ENCODE data around the gene NFIB.

NFIB gene

DNA sequence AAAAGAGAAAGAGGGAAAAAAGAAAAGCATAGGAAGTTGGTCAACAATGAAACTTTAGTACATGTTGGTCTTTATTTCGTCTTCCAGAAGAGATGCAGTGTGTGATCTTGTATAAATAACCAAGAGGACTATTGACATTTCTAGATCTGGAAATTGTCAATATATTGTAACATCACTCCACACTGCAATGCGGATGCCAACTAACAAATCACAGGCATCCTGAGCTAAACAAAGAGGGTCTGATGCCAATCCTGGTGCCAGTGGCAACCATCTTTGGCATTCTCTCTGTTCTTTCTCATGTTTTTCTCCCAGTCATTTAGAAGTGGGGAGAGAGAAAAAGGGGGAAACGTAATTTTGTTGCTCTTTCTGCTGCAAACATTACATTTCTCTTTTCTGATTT, 9.7 kb downstream of the NFIB start:
- DNase-seq (ENCODE audit: low read depth), result no peak

DNA sequence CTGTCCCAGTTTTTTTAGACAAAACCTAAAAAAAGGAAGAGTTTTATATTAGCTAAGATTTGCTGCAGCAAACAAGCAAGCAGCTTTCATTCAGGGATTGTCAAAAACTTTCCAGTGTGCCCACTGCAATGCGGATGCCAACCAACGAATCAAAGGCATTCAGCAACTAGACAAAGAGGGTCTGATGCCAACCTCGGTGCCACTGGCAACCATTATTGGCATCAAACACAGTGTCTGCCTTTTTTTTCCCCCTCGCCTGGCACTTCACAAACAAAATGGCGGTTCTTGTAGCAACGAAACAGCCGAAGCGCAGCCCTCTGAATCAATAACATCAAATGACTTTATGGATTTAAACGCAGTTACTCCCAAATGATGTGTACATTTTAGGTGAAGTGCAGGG, 10.4 kb downstream of the NFIB start:
- DNase-seq (ENCODE audit: low read depth), result no peak

DNA sequence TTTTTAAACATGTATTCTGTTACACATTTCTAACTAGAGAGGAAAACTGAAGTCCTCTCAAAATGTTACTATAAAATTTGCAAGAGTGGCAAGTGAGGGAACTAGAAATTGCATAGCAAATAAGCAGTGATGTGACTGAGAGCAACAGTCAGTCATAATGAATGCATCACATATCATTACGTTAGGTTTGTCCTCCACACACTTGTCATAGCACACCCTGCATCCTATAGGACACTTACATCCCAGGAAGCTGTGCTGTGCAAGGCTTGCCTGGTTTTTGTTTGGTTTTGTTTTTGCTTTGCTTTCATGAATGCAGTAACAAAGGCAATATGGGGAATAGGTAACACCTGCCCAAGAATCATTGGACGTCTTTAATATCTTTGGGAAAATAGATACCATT, 10.8 kb downstream of the NFIB start:
- DNase-seq (ENCODE audit: low read depth), result no peak

DNA sequence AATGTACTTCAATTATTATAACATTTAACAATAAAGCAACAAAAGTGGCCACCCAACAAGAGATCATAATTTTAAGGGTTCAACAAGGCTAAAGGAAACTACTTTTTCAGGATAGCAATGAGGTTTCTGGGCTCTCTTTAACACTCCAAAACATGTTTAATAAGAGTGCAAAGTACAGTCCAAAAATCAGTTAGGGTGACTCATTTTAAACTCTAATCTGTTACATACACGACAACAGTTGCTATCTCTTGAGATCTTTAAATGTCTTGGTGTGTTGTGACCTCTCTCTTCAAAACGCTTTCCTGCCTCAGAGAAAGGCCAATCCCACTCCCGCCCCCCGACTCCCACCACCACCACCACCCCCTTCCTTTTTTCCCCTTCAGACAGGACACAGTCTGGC, 11.5 kb downstream of the NFIB start:
- no peak for DNase-seq (ENCODE audit: low read depth)

DNA sequence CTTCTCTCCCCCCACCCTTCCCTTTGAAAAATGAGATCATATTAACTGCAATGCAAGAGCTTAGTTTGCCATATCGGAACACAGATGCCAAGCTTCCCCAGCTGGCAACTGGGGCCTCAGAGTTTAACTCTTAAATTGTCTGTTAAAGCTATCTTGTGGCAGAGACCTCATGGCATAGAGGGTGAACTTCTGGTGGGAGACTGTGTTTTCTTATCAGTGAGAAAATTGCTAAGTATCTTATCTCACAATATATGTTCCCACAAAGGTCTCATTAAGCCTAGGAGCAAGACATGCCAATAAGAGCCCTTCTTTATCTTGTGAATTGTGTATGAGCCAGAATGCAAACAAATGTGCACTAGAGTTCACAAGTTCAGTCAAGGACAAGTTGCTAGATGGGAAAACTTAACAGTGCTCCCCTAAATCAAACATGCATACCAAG, 12.3 kb downstream of the NFIB start:
- no peak for DNase-seq (ENCODE audit: low read depth)

DNA sequence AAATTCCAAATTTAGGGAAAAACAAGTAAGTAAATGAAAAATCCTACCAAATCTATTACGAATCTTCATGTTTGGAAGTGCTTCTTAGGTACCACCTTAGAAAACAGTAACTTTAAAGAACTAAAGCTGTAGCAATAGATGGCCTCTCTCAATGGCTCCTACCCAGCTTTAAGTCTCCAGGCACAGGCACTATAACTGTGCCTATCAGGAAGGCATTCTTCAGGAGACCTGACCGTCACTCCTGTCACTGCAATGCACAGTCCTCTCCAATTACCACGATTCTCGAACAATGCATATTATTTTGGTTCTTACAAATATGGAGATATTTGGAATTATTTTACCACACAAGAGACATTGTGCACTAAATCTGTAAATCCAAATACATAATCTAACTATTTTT, 12.9 kb downstream of the NFIB start:
- no peak for DNase-seq (ENCODE audit: low read depth)

DNA sequence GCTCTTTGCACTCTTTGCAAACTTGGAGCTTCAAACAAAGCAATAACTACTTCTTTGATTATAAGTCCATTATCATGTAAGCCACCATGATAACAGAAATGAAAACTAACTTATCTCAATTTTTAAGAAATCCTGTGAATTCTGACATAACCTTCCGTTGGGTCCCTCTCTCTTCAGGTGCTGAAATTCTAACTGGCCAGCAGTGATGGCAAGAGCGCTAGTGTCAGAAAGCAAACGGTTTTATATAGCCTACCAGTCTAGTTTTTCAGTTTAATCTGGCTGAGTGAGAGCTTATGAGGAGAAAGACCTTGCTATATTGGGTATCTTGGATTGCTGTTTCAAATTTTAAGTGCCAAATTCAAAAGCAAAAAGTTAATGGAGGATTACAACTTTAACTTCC, 13.4 kb downstream of the NFIB start:
- no peak for DNase-seq (ENCODE audit: low read depth)

DNA sequence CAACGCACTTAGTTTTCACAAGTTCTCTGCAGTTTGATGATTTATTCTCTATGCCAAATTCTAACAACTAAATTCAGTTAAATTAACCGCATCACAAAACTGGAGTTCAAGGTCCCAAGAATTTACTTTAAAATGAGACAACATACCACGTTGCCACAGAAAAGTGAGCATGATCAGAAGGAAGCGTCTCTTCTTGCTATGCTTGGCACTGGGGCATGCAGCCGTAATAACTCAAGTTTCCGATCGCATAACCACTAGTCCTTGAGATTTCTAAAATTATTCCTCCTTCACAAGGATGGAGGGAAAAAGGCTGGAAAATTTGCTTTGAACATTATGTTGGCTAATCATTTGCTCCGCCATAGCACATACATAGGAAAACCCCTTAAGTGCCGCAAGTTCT, 13.9 kb downstream of the NFIB start:
- DNase-seq (ENCODE audit: low read depth), result no peak

DNA sequence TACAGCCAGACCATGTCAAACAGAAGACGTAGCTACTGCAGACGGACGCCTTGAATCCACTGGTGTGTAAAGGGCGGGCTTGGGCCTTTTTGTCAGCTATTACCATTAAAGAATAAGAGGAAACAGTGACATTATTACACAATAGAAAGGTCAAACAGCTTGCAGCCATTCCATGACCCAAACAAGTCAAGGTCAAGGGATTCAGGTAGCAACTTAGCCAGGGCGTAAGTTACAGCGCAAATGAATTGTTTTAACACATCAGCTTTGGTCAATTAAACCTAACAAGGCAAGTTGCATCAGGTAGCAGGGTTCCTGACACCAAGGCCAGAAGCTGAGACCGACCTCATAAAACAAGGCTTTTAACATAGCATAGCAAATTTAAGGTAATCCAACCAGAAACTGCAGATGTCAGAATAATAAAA, 15.3 kb downstream of the NFIB start:
- no peak for DNase-seq (ENCODE audit: low read depth)

DNA sequence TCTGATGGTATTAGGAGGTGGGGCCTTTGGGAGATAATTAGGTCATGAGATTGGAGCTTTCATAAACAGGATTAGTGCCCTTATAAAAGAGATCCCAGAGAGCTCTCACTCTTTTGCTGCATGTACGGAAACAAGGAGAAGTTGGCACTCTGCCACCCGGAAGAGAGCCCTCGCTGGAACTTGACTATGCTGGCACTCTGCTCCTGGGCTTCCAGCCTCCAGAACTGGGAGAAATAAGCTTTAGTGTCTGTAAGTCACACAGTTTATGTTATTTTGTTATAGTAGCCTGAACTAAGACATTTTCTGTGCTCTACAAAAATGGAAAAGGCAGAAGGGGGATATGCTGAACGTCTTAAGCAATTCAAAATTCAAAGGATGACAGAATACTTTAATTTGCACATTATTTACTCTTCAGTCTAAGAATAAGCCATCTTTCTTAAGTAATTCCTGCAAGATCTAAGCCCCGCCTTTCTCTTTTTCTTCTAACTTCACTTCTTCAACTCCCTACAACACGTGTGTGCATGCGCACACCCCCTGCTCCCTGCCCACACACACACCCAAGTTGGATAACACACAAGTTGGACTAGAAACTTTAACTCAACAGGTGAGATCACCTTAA, 17.3 kb downstream of the NFIB start:
- DNase-seq (ENCODE audit: low read depth), result no peak

DNA sequence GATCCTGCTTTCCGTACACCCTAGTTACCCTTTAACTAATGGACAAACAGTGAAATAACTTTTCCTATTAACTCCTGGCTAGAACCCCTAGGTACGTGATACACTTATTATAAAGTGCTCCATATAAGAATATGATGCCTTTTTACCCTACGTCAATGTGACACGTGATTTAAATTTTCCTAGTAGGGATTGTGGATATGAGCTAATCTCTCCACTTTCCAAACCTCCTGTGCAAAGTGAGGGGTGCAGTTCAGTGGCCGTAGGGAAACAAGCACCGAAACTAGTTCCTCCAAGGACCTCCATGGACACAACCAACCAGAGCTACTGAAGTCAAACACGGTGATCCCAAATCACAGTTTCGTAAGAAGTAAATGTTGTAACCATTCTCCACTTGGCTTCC, 19.3 kb downstream of the NFIB start:
- DNase-seq (ENCODE audit: low read depth), result no peak

DNA sequence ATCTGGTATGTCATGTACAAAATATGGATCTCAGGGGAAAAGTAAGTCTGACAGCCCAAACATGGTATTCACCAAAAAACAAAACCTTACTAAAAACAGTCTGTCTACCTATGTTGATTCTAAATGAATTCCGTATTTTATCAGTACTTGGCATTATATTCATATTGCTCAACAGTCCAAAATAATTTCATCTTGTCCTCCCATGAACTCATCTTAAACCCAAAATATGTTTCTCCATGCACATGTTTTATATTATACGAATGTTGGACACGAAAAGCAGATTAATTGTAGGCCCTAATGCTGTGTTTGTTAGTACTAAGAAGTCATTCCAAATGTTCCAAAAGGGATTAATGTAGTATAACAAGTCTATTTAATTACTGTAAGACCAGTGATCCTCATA, 20.1 kb downstream of the NFIB start:
- DNase-seq (ENCODE audit: low read depth), result no peak

DNA sequence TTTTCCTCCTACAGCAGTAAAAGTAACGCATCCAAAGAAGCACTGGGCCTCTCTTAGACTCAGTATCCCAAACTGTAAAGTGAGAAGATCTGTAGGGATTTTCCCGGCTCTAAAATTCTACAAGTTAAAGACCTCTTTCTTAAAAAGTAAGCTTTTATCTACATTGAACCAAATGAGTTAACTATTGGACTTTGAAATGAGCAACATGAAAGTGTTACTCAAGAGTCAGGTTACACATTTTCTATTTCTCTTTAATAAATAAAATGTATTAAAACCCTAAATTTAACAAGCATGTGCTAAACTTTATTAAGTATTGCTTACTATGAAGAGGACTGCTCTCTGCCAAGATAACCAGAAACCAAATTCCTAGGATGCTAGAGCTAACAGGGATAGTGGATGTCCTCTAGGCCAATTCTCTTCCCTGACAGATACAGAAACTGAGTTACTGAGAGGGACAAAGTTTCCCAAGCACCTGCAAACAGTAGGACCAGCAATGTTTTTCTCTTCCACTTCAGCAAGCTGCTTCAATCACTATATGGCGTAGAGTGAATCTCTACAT, 21.7 kb downstream of the NFIB start:
- no peak for DNase-seq (ENCODE audit: low read depth)

DNA sequence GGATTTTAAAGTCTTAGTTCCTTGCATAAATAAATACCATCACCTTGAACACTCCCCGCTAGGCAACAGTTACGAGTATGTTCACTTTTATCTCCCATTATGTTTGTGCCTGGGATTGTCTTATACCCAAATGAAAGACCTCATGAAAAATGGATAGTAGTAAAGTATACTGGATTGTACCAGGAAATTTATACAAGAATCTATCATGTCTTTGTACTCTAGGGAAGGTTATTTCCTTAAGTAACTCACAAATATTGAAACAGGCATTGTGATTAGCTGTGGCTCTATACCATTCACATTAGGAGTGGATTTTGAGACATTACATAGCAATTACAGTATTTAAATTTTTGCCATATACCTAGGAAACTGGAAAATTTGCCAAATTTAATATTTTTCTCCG, 24.0 kb downstream of the NFIB start:
- no peak for DNase-seq (ENCODE audit: low read depth)

DNA sequence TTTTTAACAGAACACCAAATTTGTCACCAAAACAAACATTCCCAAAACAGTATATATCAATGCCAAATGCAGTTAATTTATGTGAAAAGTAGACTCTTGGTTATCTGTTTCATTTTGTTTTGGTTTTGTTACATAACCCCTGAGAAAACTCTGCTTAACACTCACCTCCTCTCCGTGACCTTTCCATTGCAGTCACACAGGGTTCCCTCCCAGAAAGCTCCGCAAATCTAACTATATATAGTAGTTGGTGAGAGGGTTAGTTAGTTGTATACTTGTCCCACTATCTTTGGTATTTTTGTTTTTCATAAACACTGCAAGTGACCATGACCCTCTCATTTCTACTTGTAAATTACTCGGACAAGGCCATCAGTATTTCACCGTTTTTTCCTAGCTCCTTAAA, 25.5 kb downstream of the NFIB start:
- no peak for DNase-seq (ENCODE audit: low read depth)

DNA sequence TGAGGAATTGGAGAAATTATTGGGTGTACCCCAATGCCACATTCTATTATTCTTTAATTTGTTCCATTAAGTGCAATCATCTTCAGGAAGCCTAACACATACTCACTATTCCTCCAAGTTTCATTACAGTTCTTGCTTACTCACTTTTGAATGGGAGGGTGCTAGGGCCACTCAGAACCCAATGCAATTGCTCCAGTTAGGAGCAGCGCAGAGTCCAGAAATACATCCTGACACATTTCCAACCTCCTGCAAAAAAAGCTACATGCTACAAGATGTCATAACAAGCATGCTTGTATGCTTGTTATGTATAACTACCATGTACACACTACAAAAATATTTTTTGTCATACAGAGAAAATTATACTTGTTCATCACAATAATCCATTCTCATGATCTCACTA, 27.8 kb downstream of the NFIB start:
- no peak for DNase-seq (ENCODE audit: low read depth)

DNA sequence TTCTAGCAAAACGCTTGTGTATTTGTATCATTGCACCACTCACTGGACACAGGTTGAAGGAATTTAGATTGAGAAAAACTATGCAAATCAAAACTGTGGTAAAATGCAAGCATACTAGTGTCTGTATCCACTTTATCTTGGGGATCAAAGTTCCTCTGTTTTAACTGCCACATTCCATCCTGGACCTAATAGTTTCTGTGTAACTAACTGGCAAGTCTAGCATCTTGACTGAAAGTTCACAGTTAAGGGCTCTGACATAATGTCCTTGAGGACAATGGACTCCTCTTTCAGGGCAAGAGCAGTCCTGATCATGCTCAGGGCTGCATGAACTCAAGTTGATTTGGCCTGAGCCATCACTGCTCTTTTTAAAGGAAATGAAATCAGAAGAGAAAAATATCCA, 30.7 kb downstream of the NFIB start:
- no peak for DNase-seq (ENCODE audit: low read depth)

DNA sequence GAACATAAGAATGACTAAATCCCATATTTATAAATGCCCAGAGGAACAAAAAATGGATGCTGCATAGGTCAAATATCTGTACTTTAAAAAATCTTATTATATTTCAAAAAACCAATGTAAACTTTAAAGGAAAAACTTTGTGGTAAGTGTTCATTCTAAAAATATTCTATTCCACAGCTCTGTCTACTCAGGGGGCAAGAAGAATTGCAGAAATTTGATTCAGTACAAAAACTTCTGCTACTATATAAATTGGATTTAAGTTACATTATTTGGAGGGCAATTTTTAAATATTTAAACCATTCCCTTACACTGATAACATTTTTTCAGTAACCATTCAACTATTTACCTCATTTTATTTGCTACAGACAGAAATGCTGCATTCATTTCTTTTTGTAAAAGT, 32.1 kb downstream of the NFIB start:
- no peak for DNase-seq (ENCODE audit: low read depth)

DNA sequence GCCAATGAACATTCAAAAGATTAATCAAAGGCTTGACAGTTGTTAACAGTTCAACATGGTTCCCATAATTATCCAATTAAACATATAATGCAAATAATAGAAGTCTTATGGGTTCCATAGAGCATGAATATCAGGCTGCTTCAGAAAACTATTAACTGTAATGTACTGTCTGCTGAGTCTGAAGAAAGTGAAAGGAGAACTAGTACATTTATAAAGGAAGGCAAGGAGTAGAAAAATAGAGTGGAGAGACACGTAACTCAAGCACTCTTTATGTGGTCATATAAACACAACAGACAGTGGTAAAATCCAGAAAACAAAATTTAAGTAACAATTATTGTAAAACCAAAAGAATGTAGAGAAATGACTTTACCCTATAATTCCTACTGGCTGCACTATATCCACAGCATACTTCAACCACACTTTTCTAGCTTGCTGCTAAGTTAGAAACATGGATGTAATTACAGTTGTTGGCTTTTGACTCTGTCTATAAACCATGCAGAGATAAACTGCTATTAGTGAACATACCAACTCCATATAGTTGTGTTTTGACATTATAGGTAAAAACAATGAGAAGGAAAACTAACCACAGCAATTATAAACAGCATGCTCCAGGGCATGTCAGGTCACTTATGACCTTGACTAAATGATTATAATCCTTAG, 32.7 kb downstream of the NFIB start:
- no peak for DNase-seq (ENCODE audit: low read depth)

DNA sequence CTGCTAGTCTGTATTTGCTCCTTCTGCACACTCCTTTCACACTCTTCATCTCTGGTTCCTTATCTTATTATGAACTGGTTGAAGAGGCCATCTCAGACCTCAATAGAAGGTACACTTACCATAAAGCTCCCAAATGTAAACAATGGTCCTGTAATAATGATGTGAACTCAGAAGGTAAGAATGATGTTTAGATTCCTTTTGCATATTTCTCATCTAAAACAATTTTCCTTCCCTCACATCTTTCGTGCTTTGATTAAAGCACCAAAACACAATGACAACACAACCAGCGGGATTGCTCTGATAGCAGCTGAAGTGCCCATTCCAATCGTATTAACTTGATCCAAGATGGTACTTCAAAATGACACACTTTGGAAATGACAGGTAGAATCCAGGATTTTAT, 34.3 kb downstream of the NFIB start:
- DNase-seq (ENCODE audit: low read depth), result no peak

DNA sequence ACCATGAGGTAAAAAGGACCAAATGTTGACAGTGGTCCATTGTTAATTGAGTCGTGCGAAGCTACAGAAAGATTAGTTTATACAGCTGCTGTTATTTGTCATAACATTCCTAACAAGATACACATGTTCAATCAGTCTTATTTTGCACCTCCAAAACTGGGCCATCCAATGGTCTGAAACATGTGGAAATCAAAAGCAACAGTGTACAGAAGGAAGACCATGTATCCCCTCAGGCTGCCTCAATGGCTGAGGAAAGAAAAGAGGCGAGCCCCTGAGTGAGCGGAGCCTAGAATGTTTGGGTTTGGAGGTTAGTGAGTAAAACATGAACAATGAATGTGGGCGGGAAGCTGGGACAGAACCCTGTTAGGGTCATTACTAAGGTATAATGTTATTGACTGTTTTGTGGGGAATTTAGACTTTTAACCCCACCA, 35.6 kb downstream of the NFIB start:
- no peak for DNase-seq (ENCODE audit: low read depth)

DNA sequence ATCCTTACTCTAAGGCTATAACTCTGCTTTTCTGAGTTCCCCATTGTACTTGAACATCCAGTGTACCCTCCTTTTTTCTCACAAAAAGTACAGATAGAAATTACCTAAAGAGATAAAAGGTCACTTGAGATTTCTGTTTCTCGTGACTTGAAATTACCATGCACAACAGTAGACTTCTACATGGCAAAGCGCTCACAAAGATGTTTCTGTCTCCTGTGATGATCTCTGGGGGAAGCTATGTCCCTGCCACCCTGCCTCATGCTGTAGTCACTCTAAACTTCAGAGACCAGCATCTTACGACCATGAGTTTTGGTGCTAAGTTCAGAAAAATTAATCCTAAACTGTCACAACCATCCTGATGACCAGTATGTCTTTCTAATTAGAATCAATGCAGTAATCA, 36.2 kb downstream of the NFIB start:
- DNase-seq (ENCODE audit: low read depth), result no peak

DNA sequence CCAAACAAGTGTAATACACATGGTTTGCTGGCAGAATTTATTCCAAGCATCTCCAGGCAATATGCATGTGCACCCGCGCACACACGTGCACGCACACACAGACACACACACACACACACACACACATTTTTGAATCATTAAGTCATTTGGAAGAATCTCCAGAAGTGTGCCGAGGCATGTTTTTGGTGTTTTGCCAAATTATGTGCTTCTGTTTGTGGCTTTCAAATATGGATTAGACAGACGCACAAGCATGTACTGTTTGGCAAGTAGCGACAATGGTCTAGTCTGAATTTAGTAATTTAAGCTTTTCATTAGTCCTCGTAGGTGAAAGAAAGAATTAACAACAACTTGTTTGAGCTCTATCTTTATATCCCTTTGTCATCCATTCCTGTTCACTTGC, 36.7 kb downstream of the NFIB start:
- DNase-seq (ENCODE audit: low read depth), result no peak

DNA sequence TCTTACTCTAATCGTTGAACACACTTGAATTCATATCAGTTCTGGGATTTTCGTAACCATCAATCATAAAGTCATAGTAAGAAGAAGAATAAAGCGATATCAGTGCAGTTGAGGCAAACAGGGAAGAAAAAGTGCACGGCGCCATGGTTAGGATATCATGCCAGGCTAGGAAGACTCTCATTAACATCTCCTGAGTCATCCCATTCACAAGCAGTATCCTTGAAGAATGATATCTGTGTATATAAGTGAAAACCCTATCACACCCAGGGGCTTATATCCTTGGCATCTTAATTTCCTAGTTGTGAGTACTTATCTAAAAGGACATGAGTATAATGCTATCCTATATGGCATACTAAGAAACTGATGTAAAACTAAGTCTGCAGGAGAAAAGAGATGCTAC, 38.6 kb downstream of the NFIB start:
- no peak for DNase-seq (ENCODE audit: low read depth)

Data from HS-27A (cell line).